Testis (tissue), 2 donors: Measurements from ENCODE around the gene OR6C74.

Source experiments
- POLR2A ChIP-seq: fragments of 450-650 bp; IDR thresholded peaks from one replicate; pipeline ENCODE4 v1.6.1; 2017; ENCODE audit warnings: antibody characterized with exemption, mild to moderate bottlenecking, moderate library complexity
- TF ChIP-seq, protein P1 (sequence below), 3 experiments: fragments of 450-650 bp in 2 of 3; fragments of 200-600 bp in 1 of 3; sonication (generic) in 1 of 3; IDR thresholded peaks; one replicate each; pipeline ENCODE4 v1.5.1; 2016 to 2019; ENCODE audit warnings: antibody characterized with exemption in 3 of 3, mild to moderate bottlenecking in 2 of 3, moderate library complexity in 1 of 3

DNA sequence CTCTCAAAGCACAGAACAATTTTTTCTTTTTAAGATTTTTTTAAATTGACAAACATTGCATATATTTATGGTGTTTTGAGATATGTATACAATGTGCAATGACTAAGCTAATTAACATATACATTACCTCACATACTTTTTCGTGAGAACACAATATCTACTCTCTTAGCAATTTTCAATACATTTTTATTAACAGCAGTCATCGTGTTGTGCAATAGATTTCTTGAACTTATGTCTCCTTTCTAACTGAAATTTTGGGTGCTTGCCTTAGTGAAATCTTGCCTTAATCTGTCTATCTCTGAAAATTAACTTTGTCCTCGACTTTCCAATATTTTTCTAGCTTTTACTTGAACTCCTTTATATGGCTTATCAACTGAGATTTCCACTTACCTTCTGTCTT lies 16.8 kb upstream of the OR6C74 start:
- TF ChIP-seq, protein P1, sequence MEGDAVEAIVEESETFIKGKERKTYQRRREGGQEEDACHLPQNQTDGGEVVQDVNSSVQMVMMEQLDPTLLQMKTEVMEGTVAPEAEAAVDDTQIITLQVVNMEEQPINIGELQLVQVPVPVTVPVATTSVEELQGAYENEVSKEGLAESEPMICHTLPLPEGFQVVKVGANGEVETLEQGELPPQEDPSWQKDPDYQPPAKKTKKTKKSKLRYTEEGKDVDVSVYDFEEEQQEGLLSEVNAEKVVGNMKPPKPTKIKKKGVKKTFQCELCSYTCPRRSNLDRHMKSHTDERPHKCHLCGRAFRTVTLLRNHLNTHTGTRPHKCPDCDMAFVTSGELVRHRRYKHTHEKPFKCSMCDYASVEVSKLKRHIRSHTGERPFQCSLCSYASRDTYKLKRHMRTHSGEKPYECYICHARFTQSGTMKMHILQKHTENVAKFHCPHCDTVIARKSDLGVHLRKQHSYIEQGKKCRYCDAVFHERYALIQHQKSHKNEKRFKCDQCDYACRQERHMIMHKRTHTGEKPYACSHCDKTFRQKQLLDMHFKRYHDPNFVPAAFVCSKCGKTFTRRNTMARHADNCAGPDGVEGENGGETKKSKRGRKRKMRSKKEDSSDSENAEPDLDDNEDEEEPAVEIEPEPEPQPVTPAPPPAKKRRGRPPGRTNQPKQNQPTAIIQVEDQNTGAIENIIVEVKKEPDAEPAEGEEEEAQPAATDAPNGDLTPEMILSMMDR (IDR thresholded peaks at IDR 0.05), result no peak
- no peak for TF ChIP-seq POLR2A
